ENCODE data around the gene TMEM175. TPM values are rescaled to one million over a fixed set of nuclear protein-coding genes. Genes with fewer than 3 reads are reported as not detected.

The TMEM175 gene
- 23.2 to 31.3 TPM (median 24.3 TPM) in 3 replicates for polyA plus RNA-seq
- polyA plus RNA-seq (2011; ENCODE audit: low read depth), result 2.5 TPM
- polyA plus RNA-seq (2011; cell fraction: cytosol; rRNA removed), result 9.8 and 13.4 TPM in 2 replicates
- polyA plus RNA-seq (2011; cell fraction: nucleus; rRNA removed), result 157 and 181 TPM in 2 replicates
- polyA plus RNA-seq (2012; ENCODE audit: low replicate concordance), result 20.4 and 22.3 TPM in 2 replicates
- polyA minus RNA-seq, result 17.3 to 36.9 TPM (median 22.9 TPM) in 3 replicates
- 14.0 TPM for polyA minus RNA-seq (2011; cell fraction: cytosol; rRNA and poly(A)+ RNA removed)
- polyA minus RNA-seq (2011; cell fraction: nucleus; rRNA and poly(A)+ RNA removed), result 31.0 and 54.2 TPM in 2 replicates

- Histone ChIP-seq H3K27me3 (ENCODE audit: control insufficient read depth, extremely low read depth, insufficient read depth, low read length) (no peaks in the 10 kb centered on the region), H3K4me1 (ENCODE audit: control insufficient read depth, extremely low read depth, insufficient read depth, low read length) (peaks cover 22% of the 10 kb centered on the region), H3K36me3 (ENCODE audit: control insufficient read depth in 2 of 2, extremely low read depth in 1 of 2, insufficient read depth in 2 of 2, low read length in 2 of 2) (peaks cover 0 to 4% of the 10 kb centered on the region in 2 experiments), H3K4me3 (ENCODE audit: control insufficient read depth in 2 of 3, extremely low read depth in 1 of 3, insufficient read depth in 2 of 3, low read depth in 1 of 3, low read length in 3 of 3) (peak within 1 kb of the TSS; percentile 74 to 81 (median 81)), H3K9me3 (ENCODE audit: control insufficient read depth, low read depth, low read length) (no peaks in the 10 kb centered on the region), H3K9ac (ENCODE audit: control insufficient read depth, extremely low read depth, insufficient read depth, low read length) (peak within 1 kb of the TSS; percentile 97), H4K20me1 (ENCODE audit: control insufficient read depth, extremely low read depth, insufficient read depth, low read length) (peaks cover 11% of the 10 kb centered on the region), H2AFZ (ENCODE audit: control insufficient read depth, low read length) (peak within 1 kb of the TSS; percentile 95), H3K9me1 (ENCODE audit: control insufficient read depth, extremely low read depth, insufficient read depth, low read length) (peaks cover 2% of the 10 kb centered on the region), H3K79me2 (ENCODE audit: control insufficient read depth, insufficient read depth, low read length) (peaks cover 50% of the 10 kb centered on the region), H3K27ac (ENCODE audit: control insufficient read depth, insufficient read depth, low read length) (peak within 1 kb of the TSS; percentile 87), H3K4me2 (ENCODE audit: control insufficient read depth, extremely low read depth, insufficient read depth, low read depth, low read length) (peak within 1 kb of the TSS; percentile 99)
- FAIRE-seq, result no peak
- TF ChIP-seq CTCF (optimal IDR thresholded peaks at IDR 0.05 in 1 of 3, IDR thresholded peaks at IDR 0.05 in 1 of 3, conservative IDR thresholded peaks at IDR 0.05 in 1 of 3; ENCODE audit: extremely low read depth in 1 of 3, insufficient read depth in 2 of 3, low read length in 3 of 3), result no peak
- TF ChIP-seq EZH2 (IDR thresholded peaks at IDR 0.05; ENCODE audit: low read length), result no peak
- dilution Hi-C loops (cut with MboI; ENCODE audit: extremely low pct_ligation_motif_present, low sequenced_read_pairs), result no loop called here
- peak; percentile 77 for DNase-seq (ENCODE audit: low read depth, low spot score)
These were observed at the start of gene TMEM175, which contains the start of gene GAK for GRCh38 chr4:931960-932712. Gene TMEM175 (plus strand): TSS chr4:932460. CDS start chr4:947740, 15,280 bp downstream. Gene GAK (minus strand): TSS chr4:932316. CDS start chr4:932187, 129 bp downstream.

- Histone ChIP-seq H3K36me3 (ENCODE audit: control insufficient read depth in 2 of 2, extremely low read depth in 1 of 2, insufficient read depth in 2 of 2, low read length in 2 of 2) (peaks cover 27 to 56% of the 10 kb centered on the region in 2 experiments), H3K9me1 (ENCODE audit: control insufficient read depth, extremely low read depth, insufficient read depth, low read length) (no peaks in the 10 kb centered on the region)
- dilution Hi-C loops (cut with MboI; ENCODE audit: extremely low pct_ligation_motif_present, low sequenced_read_pairs), result no loop called here
These were observed 49.6 kb upstream of the TMEM175 start for GRCh38 chr4:882646-883045.

More at GRCh38 chr4:882646-883045, 49.6 kb upstream of the TMEM175 start:
- H3K27ac ChIP-seq (ENCODE audit: control insufficient read depth, insufficient read depth, low read length), result no peak overlapping the region
- no peak overlapping the region for H3K9ac ChIP-seq (ENCODE audit: control insufficient read depth, extremely low read depth, insufficient read depth, low read length)
- FAIRE-seq (no peak), DNase-seq (ENCODE audit: low read depth, low spot score) (no peak)
- no peak overlapping the region for H3K4me3 ChIP-seq (ENCODE audit: control insufficient read depth in 2 of 3, extremely low read depth in 1 of 3, insufficient read depth in 2 of 3, low read depth in 1 of 3, low read length in 3 of 3)
- H3K79me2 ChIP-seq (ENCODE audit: control insufficient read depth, insufficient read depth, low read length), result no peaks in the 10 kb centered on the region
- H3K9me3 ChIP-seq (ENCODE audit: control insufficient read depth, low read depth, low read length), result no peaks in the 10 kb centered on the region
- no peak overlapping the region for H3K4me2 ChIP-seq (ENCODE audit: control insufficient read depth, extremely low read depth, insufficient read depth, low read depth, low read length)
- H3K27me3 ChIP-seq (ENCODE audit: control insufficient read depth, extremely low read depth, insufficient read depth, low read length), result no peaks in the 10 kb centered on the region
- no peaks in the 10 kb centered on the region for H3K4me1 ChIP-seq (ENCODE audit: control insufficient read depth, extremely low read depth, insufficient read depth, low read length)
- TF ChIP-seq CTCF (optimal IDR thresholded peaks at IDR 0.05 in 1 of 3, IDR thresholded peaks at IDR 0.05 in 1 of 3, conservative IDR thresholded peaks at IDR 0.05 in 1 of 3; ENCODE audit: extremely low read depth in 1 of 3, insufficient read depth in 2 of 3, low read length in 3 of 3) (no peak), EZH2 (IDR thresholded peaks at IDR 0.05; ENCODE audit: low read length) (no peak)
- H4K20me1 ChIP-seq (ENCODE audit: control insufficient read depth, extremely low read depth, insufficient read depth, low read length), result no peaks in the 10 kb centered on the region
- H2AFZ ChIP-seq (ENCODE audit: control insufficient read depth, low read length), result no peak overlapping the region
